NCI-H2196 treated with DMSO at 0.1 percent for 48 hours (cell line): ENCODE data around the gene DGKZ.

Experiments
- DNase-seq: peaks from one replicate; lab custom pipeline; 2025; ENCODE audit not compliant: unreplicated experiment; lab: John Stamatoyannopoulos, UW

The DGKZ gene

DNA sequence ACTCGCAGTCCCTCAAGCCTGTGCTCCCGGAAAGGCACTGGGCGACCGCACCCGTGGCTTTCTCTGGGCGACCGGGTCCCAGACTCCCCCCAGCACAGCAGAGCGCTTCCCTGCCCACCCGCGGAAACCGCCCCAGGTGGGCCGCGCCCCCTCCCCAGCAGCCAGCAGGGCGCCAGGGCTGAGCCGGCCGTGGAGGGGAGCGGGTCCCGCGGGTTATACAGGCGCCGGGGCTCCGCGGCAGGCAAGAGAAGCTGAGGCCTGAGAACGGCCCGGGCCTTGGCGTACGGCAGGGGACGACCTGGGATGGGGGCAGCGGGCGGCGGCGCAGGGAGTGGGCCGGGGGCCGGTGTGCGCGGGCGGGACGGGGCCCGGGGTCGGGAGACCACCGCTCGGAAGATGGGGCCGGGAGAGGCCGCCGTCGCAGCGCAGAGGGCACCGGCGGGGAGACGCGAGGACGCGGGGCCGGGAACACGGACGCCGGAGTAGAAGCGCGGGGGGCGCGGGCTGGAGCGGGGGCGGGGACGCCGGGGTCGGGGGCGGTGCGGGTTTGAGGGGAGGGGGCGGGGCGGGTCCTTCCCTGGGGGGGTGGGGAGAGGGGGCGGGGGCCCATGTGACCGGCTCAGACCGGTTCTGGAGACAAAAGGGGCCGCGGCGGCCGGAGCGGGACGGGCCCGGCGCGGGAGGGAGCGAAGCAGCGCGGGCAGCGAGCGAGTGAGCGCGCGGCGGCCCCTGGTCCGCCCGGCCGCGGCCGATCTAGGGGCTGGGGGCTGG is 34.0 kb downstream of the DGKZ start, which contains the start of gene MDK:
MDK (plus strand) TSS at position 622 of the 771 bp plus-strand sequence. CDS start 389 bp downstream, outside the sequence.
- peak; percentile 23 for DNase-seq

DNA sequence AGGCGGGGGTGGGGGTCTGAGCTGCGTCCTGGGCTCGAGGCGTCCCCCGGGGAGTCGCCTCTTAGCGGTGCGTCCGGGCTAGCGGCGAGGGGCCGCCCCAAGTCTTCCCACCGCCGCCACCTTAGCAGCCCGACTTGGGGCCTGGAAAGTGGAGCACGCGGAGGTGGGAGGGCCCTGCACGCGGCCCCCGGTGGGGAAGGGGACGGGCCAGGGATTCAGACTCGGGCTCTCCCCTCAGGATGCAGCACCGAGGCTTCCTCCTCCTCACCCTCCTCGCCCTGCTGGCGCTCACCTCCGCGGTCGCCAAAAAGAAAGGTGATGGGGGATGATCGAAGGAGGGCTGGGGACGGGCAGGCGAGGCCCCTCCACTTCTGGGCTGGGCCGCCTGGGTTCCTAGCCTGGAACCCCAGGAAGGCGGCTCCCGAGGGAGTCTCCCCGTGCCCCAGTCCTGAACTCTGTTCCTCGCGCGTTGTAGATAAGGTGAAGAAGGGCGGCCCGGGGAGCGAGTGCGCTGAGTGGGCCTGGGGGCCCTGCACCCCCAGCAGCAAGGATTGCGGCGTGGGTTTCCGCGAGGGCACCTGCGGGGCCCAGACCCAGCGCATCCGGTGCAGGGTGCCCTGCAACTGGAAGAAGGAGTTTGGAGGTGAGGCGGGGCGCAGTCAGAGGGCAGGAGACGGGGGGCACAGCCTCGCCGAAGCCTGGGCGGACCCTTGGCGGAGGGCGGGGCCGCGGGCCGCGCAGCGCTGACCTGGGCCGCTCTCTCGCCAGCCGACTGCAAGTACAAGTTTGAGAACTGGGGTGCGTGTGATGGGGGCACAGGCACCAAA is 34.8 kb downstream of the DGKZ start:
- no peak for DNase-seq

DNA sequence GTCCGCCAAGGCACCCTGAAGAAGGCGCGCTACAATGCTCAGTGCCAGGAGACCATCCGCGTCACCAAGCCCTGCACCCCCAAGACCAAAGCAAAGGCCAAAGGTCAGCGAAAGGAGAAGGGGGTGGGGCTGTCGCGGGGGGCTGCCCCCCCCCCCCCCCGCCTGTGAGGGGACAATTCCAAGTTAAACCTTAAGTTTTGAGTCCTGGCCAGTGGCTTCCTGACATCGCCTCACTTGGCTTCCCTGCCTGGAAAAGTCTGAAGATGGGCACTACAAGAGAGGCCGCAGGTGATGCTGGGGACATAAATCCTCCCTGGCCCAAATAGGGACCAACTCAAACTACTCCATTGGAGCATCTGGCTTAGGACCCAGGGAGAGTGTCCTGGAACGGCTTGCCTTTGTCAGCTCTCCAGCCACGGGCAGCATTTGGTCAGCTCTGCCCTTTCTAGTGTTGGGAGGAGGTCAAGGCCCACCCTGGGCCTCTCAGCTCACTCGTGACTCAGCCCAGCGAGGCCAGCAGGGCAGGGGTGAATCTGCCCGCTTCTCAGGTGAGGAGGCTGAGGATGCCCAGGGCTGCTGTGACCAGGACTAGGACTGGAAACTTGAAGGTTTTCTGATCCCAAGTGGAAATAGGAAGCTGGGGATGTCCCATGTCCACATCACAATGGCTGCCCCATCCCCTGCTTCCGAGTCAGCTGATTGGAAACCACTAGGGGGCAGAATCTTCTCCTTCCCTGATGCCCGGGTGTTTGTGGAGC is 35.6 kb downstream of the DGKZ start:
- peak; percentile 38 for DNase-seq

DNA sequence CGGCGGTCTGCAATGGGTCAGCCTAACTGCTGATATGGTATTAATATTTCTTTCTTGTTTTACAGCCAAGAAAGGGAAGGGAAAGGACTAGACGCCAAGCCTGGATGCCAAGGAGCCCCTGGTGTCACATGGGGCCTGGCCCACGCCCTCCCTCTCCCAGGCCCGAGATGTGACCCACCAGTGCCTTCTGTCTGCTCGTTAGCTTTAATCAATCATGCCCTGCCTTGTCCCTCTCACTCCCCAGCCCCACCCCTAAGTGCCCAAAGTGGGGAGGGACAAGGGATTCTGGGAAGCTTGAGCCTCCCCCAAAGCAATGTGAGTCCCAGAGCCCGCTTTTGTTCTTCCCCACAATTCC is 36.1 kb downstream of the DGKZ start:
- DNase-seq, result no peak

- DNase-seq, result no peak
Measured at GRCh38 chr11:46383974-46384701, 36.9 kb downstream of the DGKZ start.

DNA sequence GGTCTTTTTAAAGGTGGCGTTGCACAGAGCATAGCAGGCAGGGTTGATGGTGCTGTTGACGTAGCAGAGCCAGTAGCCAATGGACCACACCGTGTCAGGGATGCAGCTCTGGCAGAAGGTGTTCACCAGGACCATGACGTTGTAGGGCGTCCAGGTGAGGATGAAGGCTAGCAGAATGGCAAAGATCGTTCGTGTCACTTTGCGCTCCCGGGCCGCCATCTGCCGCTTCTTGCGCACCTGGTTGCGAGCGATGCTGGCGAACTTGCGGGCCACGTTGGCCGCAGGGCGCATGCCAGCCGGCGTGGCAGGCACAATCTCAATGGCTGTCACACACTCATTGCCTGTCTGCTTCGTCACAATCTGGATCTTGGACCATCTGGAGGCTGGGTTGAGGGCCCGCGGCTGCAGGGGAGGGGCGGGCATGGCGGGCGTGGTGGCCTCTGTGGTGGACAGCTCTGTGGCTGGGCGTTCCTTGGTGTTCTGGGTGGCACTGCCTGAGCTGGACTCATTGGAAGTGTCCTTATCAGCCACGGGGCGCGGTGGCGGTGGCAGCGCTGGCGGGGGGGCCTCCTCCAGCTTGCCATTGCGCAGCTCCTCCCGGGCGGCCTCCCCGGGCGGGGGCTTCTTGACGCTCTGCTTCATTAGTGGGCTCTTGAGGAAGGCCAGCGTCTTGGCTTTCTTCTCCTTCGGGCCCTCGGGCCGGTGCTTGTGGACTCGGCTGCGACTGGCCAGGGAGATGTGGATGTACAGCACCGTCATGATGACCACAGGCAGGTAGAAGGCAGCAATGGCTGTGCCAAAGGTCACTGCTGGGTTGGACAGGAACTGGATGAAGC is 38.1 kb downstream of the DGKZ start:
- no peak for DNase-seq

DNA sequence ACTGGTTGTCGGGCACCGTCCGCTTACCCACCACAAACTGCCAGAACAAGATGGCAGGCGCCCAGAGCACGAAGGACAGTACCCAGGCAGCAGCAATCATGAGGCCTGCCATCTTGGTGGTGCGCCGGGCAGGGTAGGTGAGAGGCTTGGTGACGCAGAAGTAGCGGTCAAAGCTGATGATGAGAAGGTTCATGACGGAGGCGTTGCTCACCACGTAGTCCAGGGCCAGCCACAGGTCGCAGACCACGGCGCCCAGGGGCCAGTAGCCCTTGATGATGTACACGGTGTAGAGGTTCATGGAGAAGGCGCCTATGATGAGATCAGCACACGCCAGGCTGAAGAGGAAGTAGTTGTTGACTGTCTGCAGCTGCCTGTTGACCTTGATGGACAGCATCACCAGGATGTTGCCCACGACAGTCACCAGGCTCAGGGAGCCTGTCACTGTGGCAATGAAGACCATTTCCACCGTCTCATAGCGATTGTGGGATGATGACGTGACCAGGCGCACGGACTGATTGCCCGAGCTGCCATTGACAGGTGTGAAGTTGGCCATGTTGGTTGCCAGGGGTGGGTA is 38.8 kb downstream of the DGKZ start:
- DNase-seq, result no peak

DNA sequence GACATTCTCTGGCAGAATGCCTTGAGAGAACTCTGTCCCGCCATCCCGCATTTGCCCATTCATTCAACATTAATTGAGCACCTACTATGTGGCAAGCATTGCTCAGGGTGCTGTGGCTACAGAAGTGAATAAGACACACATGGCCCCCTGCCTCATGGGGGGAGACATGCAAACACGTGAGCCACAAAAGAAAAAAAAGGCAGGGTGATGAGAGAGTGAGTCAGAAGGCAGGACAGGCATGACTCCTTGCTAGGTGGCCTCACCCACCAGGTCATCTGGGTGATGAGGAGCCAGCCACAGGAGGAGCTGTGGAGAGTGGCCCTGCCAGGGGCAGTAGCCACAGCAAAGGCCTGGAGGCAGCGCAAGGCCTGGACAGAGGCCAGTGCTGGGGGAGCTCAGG is 39.4 kb downstream of the DGKZ start:
- no peak for DNase-seq

DNA sequence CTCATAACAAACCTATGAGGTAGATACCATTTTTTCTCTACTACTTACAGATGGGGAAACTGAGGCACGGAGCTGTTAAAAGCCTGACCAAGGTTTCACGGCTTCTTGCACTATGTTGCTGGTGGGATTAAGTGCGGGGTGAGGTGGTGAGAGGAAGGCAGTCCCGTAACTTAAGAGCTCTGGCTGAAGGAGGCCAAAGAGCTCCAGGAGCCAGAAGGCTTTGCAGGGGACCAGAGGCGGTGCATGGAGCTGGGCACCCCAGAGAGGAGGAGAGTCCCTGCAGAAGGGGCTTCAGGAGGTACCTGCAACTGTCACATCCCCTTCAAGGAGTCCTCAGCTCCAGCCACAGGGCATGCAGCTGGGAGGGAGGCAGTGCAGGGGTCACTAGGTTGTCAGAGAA is 40.2 kb downstream of the DGKZ start:
- no peak for DNase-seq

DNA sequence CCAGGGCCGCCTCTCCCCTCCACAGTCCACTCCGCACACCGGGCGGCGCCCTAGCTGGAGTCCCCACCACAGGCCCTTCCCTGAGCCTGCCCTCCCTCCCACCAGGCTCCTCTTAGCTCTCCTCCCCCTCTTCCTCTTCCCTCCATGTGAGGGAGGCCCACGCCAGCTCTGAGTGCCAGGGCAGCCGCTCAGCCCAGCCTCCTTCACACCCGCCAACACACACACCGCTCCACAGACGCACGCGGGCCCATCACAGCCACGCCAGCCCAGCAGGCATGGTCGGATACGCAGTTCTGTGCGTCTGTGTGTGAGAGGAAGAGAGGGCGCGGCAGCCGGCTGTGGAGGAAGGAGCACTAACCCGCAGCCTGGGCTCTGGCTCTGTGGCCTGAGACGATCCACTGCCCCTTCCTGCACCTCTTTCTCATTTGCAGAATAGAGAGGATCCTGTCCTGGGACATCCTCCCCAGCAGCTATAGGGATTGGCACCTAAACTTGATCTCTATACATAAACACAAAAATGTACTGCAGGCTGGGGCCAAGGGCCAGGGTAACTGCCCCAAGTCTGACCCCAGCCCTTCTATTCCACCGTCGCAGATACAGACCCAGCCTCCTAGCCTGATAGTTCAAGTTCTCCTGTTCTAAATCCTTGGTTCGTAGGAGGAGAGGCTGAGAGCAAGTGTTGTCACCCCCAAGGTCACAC is 40.8 kb downstream of the DGKZ start:
- DNase-seq, result no peak

DNA sequence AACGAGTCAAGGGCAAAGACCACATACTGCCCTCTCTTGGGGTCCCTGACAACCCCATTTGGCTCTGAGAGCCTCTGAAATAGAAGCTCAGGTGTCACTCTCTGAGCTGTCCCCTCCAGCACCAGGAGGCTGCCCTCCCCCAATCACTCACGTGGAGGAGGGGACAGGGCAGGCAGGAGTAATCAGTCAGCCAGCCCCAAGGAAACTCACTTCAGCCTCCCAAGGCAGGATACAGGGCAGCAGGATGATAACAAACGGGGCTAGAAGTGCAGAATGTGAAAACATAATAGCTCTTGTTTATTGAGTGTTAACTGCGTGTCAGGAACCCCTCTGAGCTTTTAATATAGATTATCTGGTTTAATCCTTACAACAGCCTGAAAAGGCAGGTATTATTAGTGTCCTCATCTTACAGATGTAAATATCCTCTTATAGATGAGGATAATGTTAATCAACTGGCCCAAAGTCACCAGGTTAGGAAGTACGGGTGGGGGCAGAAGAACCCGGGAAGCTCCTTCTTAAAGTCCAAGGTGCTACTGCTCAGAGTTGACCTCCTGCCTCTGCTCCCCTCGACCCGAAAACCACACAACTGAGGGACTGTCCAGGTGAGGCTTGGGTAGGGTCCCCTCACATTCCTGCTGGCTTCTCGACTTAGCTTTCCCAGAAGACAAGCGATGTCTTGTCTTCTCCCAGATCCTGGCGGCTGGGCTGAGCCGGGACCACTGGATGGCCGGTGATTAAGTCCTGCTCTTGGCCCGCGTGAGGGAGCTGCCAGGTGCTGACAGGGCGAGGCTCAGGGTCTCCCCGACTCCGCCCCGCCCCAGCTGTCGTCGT is 41.6 kb downstream of the DGKZ start:
- no peak for DNase-seq

DNA sequence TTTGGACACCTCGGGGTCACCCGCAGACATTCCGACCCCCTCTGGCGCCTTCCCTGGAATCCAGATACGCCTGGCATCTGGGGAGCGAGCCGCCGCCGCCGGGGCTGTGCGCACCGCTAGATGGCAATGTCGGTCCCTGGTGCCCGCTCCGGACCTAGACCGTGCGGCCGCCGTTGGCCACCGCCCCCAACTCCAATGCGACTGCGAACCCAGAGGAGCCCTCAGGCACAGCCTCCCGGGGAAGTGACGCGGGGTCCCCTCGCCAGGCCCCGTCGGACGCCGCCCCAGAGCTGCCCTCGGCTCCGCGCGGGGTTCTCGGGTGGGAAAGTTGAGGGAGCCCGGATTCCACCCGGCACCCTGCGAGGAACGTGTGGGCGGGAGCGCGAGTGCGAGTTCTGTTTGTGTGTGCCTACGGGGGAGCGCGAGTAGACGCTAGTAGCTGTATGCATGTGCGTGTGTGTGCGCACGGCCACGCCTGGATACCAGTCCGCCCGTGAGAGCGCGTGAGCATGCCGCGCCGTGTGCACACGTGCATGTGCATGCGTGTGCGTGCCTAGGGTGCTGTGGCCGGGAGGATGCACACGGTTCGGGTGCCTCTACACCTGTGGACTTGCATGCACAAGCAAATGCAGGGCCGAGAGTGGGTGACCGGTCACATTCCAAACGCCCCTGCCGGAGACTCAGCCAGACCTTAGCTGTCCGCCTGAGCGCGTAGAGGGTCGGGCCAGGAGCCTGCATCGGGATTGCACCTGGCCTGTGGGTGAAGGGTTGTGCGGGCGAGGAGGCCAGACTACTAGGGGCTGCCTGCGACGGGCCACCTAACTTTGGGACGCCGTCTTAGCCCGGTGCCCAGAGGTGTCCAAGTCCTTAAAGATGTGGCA is 42.4 kb downstream of the DGKZ start:
- no peak for DNase-seq

DNA sequence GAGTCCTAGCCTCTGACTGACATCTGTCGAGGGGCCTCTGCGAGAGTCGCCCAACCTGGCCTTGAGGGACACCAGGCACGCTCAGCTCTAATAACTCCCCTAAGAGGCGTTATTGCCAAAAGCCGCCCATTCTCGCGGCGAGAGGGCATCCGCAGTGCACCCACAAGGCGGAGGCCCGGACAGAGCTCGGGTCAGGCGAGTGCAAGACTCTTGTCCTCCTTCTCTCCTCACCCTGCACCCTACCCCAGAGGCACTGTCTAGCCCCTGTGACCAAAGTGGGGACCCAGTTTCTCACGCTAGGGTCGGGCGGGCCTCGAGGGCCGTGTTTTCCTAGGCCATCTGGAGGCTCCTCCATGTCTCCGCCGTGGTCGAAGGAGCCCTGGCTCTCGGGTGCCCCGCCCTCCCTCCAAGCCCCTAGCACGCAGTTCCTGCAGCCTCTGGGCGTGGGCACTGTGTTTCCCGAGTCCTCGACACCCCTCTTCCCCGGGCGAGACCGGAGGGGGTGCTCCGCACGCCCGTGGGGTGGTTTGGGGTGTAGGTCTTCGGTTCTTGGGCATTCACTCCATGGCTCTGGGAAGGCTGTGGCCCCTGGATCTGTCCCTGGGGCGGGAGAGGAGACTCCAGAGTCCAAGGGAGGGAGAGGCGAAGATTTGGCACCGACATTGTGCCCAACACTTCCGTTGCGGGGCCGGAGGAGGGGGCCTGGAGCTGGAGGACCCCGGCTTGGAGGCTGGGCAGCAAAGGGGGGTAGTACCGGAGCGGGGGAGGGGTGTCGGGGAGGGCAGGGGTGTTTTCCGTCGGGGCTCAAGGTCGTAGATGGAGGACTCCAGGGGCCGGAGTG is 43.3 kb downstream of the DGKZ start:
- no peak for DNase-seq

DNA sequence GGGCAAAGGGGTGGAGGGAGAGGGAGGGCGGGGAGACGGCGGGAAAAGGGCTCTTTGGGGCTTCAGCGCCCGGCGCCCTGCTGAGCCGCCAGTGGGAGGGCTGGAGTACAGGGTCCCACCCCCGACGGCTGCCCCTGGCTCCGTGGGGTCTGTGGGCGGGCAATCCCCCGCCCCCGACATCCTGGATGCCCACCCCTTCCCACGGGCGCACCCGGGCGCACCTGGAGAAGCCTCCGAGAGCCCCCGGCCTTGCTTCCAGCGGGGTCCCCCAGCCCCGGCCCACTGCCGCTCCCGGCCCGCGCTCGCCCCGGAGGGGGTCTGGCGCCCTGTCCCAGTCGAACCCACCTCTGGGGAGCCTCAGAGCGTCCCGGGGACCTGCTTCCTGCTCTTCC is 43.9 kb downstream of the DGKZ start:
- DNase-seq, result no peak

GRCh38 chr11:46391578-46392420 is 44.5 kb downstream of the DGKZ start, which contains the start of gene CHRM4:
TSS of gene CHRM4 (minus strand) at chr11:46391776. CDS start at chr11:46386557, 5,219 bp downstream.
- DNase-seq, result peak; percentile 84
